Measurements from ENCODE around the gene FAM72A. TPM values are rescaled to one million over a fixed set of nuclear protein-coding genes. Genes with fewer than 3 reads are reported as not detected.
"Not testable (repeated sequence)": the region's sequence is repeated elsewhere in the genome, so short reads cannot be mapped to it uniquely, and the experiment has no call there.

Gene FAM72A
- total RNA-seq (under 1 TPM in 3 of 4 donors, not detected in 1; 0.71 to 0.95 (median 0.83) TPM), polyA plus RNA-seq (1 to 10 TPM in 2 of 3 donors, under 1 TPM in 1; 0.92 to 4.9 (median 1.8) TPM)

DNA sequence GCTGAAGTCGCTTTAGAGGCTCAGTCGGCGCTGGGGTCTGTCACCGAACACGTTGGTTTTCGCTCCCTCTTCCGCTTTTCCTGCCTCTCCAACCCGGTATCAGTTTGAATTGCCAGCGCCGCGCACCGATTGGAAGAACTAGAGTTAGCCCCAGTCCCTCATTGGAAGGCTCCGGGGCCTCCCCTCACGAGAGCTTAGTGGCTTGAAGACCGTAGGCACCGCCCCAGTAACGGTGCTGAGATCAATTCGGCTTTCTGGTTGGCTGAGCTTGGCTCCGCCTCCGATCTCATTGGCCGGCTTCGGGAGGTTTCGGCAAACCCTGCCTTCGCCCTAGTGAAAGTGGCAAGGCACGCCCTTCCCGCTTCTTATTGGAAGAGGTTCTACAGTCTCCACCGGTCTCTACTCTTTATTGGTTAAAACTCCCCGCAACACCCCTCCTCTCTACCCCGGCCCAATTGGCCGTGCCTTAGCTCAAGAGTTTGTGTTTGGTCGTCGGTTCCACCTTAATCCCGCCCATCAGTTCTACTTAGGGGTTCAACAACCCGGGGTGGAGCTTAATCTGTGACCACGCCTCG is at the start of gene FAM72A:
FAM72A (minus strand) TSS at position 51 of the 575 bp plus-strand sequence. CDS start 814 bp downstream, outside the sequence.
- WGBS, 2 donors = 0 to 1% methylated on average over 20 to 22 of the region's 36 CpGs
- H3K36me3 ChIP-seq; H3K27me3 ChIP-seq; H3K4me1 ChIP-seq; H3K9me3 ChIP-seq; intact Hi-C loops (cut with DNase I): not testable (repeated sequence)
- Histone ChIP-seq H3K4me3 (peak within 1 kb of the TSS; percentile 45 to 57 (median 55)), H3K27ac (peak within 1 kb of the TSS; percentile 88 to 90 (median 89))
- DNase-seq = peak; percentile 99

DNA sequence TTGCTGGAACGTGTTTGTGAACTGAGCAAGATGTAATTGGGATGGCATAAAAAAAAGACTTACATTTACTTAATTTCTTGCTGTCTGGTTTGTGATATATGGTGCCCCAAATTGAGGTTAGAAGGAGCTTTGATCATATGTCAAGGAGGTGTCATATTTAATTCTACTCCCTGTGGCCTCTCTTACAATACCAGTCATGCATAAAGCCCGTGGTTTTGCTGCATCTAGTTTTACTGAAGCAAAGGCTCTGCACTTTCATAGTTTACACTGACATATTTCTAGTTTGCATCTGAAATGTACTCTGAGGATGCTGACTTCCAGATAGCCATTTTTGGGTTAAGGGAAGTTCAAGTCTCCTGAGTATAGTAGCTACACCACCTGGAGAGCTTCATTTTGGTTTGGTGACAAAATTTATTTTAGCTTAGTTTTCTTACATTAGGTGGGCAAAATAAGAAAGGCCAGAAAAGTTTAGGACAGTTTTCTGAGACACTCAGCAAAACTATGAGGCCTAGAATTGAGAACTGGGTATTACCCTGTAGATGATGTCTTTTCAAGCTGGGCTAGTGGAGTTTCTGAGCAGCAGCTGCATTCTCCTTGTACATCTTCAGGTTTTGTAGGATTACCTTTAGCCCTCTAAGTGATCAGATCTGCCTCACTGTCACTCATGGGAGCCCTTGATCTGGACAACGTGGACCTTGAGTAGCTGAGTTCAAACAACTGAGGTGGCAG is 48.5 kb upstream of the FAM72A start:
- DNase-seq; H3K27ac ChIP-seq; H3K27me3 ChIP-seq; intact Hi-C loops (cut with DNase I); H3K4me1 ChIP-seq; H3K36me3 ChIP-seq; H3K4me3 ChIP-seq; H3K9me3 ChIP-seq: not testable (repeated sequence)
- WGBS, 2 donors = 65 to 87% methylated on average over 2 of the region's 3 CpGs

DNA sequence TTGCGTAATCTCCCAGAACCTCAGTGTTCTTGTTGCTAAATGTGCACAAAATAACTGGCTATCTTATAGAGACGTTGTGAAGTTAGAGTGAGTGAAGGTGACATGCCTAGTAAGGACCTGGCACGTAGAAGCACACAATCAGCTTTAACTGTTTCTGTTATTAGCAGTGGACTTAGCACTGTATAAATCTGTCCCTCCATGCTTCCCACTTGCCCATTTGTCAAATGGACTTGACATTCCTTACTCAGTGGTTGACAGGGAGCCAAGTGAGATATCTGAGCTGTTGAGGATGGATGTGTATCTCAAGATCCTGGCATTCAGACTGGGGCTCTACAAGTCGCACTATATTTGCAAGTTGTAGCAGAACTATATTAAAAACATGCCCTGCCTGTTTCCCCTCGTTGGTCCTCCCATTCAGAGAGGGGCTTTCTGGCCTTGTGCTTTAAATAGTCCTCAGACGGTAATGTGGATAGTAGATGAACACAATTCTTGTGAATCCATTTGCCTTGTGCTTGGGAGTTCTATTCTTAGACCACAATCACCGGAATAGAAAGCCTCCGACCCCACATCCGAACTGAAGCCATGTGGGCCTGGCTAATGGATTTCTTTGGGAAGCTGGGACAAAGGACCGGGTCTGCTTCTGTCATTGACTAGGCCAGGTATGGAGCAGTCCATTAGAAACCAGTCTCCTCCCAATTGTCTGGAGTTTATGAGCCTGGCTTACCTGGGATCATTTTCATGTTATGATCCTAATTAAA is 43.7 kb upstream of the FAM72A start:
- no CpG with 5 or more reads among the region's 10 CpGs for WGBS, 2 donors
- H3K36me3 ChIP-seq; H3K27ac ChIP-seq; H3K9me3 ChIP-seq; DNase-seq; H3K4me1 ChIP-seq; intact Hi-C loops (cut with DNase I); H3K4me3 ChIP-seq; H3K27me3 ChIP-seq: not testable (repeated sequence)

DNA sequence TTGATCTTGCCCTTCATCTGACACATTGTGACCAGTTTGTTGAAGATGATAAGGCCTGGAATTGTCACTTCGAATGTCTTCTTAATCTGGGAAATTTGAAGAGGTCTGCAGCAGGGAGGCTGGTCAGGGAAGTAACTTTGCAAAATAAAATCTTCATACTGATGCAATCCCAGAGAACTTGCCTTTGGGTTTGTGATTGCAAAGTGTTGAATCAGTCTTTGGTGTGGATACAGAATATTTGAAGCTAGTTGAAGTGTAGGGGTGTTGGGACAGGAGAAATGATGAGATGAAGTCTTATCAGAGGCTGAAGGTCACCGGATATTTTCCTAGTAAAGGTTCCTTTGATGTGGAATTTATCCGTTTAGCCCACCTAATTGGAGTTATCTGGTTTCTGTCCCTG is 42.8 kb upstream of the FAM72A start:
- intact Hi-C loops (cut with DNase I) = not testable (repeated sequence)
- WGBS, 2 donors = 79 to 95% methylated on average over 1 of the region's 3 CpGs

DNA sequence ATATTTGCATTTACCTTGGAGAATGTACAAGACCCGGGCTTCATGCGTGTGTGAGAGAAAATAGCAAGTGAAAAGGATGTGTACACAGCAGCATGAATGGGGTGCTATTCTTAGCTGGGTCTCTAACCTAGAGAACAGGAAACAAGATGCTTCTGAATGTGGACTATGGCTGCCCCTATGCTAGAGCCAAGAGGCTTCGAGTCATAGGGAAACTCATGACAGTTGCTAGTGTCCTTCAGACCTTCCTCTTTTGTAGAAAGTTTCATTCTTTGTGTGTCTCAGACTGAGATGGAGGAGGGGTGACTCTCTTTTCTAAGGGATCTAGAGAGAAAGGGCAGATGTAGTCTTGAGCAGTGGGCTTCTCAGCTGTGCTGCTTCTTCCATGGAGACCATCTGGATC is 40.7 kb upstream of the FAM72A start:
- H3K4me3 ChIP-seq; H3K36me3 ChIP-seq; H3K4me1 ChIP-seq; H3K9me3 ChIP-seq; intact Hi-C loops (cut with DNase I); H3K27me3 ChIP-seq; DNase-seq; H3K27ac ChIP-seq: not testable (repeated sequence)
- WGBS, 2 donors = 32 to 54% methylated on average over 1 to 3 of the region's 3 CpGs

More for the DNA sequence above, 42.8 kb upstream of the FAM72A start:
- H3K4me1 ChIP-seq, H3K27me3 ChIP-seq, DNase-seq, H3K4me3 ChIP-seq, H3K36me3 ChIP-seq, H3K9me3 ChIP-seq, H3K27ac ChIP-seq: not testable (repeated sequence)

DNA sequence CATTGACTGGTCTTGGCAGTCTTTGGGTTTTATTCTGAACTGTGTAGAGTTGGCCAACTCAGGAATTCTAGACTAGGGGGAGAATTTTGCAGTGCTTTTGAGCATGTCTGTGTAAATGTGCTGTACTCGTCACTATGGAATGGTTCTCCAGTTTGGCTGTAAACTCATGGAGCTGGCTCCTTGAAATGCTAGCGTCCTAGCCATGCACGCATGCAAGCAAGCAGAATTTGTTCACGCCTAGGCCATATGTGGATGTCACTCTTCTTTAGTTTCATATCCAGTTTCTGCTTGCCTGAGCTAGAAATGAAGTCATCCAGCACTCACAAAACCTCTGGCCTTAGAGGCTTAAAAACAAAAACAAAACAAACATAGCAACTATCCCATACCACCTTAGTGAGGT is 37.6 kb upstream of the FAM72A start:
- H3K27me3 ChIP-seq; H3K4me1 ChIP-seq; H3K27ac ChIP-seq; H3K36me3 ChIP-seq; H3K4me3 ChIP-seq; DNase-seq; intact Hi-C loops (cut with DNase I); H3K9me3 ChIP-seq: not testable (repeated sequence)
- 77 to 95% methylated on average over 4 of the region's 4 CpGs for WGBS, 2 donors

DNA sequence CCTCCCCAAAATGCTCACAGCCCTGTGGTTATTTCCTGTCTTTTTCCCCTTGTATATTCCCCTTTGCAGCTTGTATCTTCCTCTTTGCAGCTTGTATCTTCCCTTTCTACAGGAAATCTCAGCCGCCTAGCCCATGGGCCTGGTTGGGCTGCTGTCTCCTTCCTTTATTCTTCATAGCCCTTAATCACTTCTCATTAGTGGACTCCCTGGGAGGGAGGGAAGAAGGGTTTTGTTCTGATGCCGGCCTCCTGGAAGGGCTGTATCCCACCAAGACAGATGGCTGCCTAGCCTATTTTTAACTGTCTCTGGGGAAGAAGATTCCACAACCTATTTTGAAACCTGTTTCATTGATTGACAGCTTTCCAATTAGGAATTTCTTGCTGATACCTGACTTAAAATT is 32.6 kb upstream of the FAM72A start:
- WGBS, 2 donors = no CpG with 5 or more reads among the region's 2 CpGs

DNA sequence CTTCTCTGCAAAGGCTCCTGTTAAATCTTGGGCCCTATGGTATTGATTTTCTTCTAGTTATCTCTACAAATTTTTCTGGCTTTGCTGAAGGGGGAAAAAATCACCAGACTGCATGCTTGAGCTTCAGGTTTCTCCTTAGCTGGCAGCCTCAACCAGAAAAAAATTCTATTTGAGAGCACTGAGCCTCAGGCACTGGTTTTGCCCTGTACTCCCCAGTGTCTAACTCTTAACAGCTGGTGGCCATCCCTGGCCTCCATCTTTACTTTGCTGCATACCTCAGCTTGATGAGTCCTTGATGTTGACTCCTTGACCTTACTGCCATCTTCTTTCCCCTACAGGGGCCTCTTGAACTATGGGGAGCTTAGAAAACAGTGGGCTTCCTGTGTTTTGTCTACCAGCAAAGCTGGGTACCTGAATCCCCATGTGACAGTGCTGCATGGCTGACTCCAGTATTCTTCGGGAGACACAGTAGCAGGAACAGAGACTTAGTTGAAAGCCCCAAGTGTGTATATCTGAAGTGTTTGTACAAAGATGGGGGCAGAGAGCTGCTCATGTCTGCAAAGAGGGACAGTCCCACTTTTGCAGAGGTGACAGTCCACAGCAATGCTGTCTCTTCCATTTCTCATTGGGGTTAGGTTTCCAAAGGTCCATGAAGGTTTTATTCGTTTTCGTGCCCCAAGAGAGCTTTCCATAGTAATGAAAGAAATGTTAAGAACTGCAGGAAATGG is 31.7 kb upstream of the FAM72A start:
- H3K27me3 ChIP-seq; H3K4me3 ChIP-seq; H3K27ac ChIP-seq; intact Hi-C loops (cut with DNase I); H3K4me1 ChIP-seq; H3K9me3 ChIP-seq; DNase-seq; H3K36me3 ChIP-seq: not testable (repeated sequence)
- WGBS, 2 donors = 82 to 91% methylated on average over 3 of the region's 3 CpGs

More for the DNA sequence above, 32.6 kb upstream of the FAM72A start:
- H3K27ac ChIP-seq; intact Hi-C loops (cut with DNase I); DNase-seq; H3K9me3 ChIP-seq; H3K36me3 ChIP-seq; H3K4me3 ChIP-seq; H3K4me1 ChIP-seq; H3K27me3 ChIP-seq: not testable (repeated sequence)

DNA sequence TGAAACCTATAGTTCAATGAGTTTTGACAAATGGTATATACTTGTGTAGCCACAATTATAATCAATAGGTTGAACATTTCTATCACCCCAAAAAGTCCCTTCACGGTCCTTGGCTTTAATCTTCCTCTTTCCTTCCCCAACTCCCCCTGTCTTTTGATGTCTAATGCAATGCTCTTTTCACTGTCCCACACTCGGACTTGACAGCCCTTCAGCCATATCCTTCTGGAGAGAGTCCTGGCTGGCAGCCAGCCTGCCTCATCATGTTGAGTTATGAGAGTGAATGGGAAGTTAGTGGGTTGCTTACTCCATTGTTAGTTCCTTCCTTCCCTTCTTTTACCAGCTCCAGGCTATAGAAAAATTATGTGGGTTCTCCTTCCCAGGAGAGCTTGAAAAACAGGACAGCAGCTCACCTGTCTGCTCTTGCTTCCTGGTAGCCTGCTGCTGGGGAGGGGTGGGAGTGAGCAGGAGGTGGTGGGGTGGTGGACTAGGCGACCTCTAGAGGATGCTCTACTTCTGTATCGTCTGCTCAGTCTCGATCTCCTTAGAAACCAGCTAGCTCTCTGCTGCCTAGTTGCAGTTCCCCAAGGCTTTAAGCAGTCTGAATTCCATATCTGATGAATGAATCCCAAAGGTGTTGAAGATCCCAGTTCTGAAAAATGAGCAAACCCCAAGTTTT is 30.5 kb upstream of the FAM72A start:
- H3K4me1 ChIP-seq; H3K4me3 ChIP-seq; H3K9me3 ChIP-seq; H3K27ac ChIP-seq; DNase-seq; H3K27me3 ChIP-seq; H3K36me3 ChIP-seq; intact Hi-C loops (cut with DNase I): not testable (repeated sequence)
- WGBS, 2 donors = 25 to 32% methylated on average over 2 to 3 of the region's 5 CpGs

DNA sequence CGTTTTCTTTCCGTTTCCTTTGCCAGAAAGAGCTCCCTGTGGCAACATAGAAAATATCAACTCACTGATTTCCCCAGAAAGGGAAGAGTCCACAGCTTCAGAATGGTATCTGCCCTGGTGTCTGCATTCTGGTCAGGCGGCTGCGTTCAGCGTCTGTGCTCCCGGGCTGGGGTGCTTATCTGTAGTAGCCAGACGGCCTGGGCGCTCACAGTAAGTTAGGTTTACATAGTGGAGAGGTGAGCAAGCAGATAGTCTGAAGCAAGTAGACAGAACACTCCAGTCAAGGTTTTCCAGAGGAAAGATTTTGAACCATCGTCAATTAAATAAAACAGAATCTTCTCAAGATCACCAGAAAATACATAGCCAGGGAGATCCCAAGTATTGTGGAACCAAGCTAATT is 29.4 kb upstream of the FAM72A start:
- H3K27me3 ChIP-seq; H3K36me3 ChIP-seq; intact Hi-C loops (cut with DNase I); H3K9me3 ChIP-seq; DNase-seq; H3K4me1 ChIP-seq; H3K4me3 ChIP-seq; H3K27ac ChIP-seq: not testable (repeated sequence)
- WGBS, 2 donors = 90 to 93% methylated on average over 9 of the region's 9 CpGs

DNA sequence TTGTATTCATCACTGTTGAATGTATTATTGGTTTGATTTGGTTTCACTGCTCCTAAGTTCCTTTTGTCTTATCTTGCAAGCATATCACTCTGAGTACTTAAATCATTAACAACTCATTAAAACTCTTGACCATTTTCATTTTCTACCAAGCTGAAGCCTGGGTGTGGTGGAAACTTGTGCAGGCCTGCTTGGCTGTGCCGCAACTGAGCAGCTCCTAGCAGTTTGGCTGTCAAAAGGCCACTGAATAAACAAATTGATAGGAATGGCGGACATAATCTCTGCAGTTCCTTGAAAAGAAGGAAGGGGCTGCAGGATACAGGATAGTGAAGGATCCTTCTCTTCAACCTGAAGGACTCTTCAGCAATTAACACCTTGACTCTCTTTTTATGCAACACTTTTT is 26.6 kb upstream of the FAM72A start:
- H3K27me3 ChIP-seq; intact Hi-C loops (cut with DNase I); H3K4me3 ChIP-seq; H3K36me3 ChIP-seq; H3K27ac ChIP-seq; DNase-seq; H3K9me3 ChIP-seq; H3K4me1 ChIP-seq: not testable (repeated sequence)
- WGBS, 2 donors = 88 to 91% methylated on average over 2 of the region's 2 CpGs

DNA sequence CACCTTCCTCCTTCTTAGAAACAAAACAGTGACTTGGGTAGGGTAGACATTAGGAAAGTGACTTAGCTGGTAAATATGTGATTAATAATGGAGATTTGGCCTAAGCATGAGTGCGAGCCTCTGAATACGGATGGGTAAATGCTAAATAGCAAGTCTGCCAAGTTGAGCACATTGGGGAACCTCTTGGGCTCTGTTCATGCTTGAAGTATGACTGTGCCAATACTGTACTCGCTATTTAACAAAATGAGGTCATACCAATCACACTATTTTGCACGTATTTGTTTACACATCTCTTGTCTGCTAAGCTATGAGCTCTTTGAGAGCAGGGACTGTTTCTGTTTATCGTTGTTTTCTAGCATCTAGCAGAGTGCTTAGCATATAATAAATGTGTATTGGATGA is 24.2 kb upstream of the FAM72A start:
- WGBS, 2 donors = 87% methylated on average over 3 of the region's 5 CpGs
- H3K4me1 ChIP-seq; H3K4me3 ChIP-seq; H3K36me3 ChIP-seq; intact Hi-C loops (cut with DNase I); DNase-seq; H3K9me3 ChIP-seq; H3K27ac ChIP-seq; H3K27me3 ChIP-seq: not testable (repeated sequence)
